Heart left ventricle (tissue), 13 donors: ENCODE measurements around the gene RDH14.

Experiments
- POLR2A ChIP-seq, 2 donors: fragments of 450-650 bp; IDR thresholded peaks; one replicate each; pipeline ENCODE4 v1.6.1; 2017; ENCODE audit warnings: antibody characterized with exemption in 2 of 2, mild to moderate bottlenecking in 2 of 2, moderate library complexity in 2 of 2
- TF ChIP-seq, protein P1 (sequence below), 12 donors: fragments of 200-600 bp; sonication (generic) in 4 of 12; IDR thresholded peaks; one replicate each; pipeline versions ENCODE4 v1.5.0 to v1.8.0; 2018 to 2022; ENCODE audit warnings: antibody characterized with exemption in 12 of 12, mild to moderate bottlenecking in 5 of 12
- donor health status: ischemic (EF 13 %, LVEDD 7.1; RV severe dilation, severe dysfunction).
- donor health status: DM: no; HTN: yes; CAD: no.
- donor health status: DM: no; HTN: no; CAD: no.
- donor health status: ischemic (EF 25% LVEDD 6.9; RV normal size, moderate dysfunction).
- donor health status: ischemic (EF 25% LVEDD 5.7; RV mildly dilated, moderate dysfunction).
- donor health status: ischemic (EF 35%, LVEDD 5.7; RV mildly dilated, moderate dysfunction).
- donor health status: nonischemic (EF 11% LVEDD 7.7; RV severe dilation, severe dysfunction).
- donor health status: DM: yes; HTN: yes; CAD: no.
- donor health status: PGD.
- donor health status: ischemic (EF 29% LVEDD 5.4; RV normal size, mild dysfunction).
- donor health status: nonischemic (EF 23%, LVEDD 6.1; RV moderate dilation, normal function).

DNA sequence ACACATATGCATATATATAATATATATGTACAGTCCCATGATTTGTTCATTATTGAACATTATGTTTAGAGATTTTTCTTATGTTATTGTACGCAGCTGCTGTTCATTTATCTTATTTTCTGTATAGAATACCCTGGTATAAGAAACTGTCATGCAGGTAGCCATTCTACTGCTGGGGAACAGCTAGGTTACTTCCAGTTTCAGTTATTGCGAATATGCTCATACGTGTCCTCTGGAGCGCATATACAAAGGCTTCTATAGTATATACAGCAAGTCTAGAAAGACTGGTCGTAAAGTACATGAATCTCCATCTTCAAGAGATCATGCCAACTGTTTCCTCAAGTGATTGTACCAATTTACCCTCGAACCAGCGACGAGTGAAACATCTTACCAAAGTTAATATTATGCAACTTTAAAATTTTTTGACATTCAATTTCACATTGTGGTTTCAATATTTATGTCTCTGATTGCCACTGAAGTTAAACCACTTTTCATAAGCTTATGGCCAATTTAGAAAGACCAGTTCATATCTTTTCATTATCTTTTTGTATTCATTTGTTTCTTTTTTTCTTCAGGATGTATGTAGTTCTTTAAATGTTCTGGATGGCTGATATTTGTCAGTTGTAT, 53.5 kb downstream of the RDH14 start:
- TF ChIP-seq POLR2A (IDR thresholded peaks at IDR 0.05), result no peak
- TF ChIP-seq, protein P1, sequence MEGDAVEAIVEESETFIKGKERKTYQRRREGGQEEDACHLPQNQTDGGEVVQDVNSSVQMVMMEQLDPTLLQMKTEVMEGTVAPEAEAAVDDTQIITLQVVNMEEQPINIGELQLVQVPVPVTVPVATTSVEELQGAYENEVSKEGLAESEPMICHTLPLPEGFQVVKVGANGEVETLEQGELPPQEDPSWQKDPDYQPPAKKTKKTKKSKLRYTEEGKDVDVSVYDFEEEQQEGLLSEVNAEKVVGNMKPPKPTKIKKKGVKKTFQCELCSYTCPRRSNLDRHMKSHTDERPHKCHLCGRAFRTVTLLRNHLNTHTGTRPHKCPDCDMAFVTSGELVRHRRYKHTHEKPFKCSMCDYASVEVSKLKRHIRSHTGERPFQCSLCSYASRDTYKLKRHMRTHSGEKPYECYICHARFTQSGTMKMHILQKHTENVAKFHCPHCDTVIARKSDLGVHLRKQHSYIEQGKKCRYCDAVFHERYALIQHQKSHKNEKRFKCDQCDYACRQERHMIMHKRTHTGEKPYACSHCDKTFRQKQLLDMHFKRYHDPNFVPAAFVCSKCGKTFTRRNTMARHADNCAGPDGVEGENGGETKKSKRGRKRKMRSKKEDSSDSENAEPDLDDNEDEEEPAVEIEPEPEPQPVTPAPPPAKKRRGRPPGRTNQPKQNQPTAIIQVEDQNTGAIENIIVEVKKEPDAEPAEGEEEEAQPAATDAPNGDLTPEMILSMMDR (IDR thresholded peaks at IDR 0.05), result no peak
